Left hindlimb (tissue), 1 donor: ENCODE results near the gene AUNIP.

Experiments used
- DNase-seq: peaks from one replicate; pipeline ENCODE4 v3.0.0-alpha.2; 2018

Gene AUNIP

DNA sequence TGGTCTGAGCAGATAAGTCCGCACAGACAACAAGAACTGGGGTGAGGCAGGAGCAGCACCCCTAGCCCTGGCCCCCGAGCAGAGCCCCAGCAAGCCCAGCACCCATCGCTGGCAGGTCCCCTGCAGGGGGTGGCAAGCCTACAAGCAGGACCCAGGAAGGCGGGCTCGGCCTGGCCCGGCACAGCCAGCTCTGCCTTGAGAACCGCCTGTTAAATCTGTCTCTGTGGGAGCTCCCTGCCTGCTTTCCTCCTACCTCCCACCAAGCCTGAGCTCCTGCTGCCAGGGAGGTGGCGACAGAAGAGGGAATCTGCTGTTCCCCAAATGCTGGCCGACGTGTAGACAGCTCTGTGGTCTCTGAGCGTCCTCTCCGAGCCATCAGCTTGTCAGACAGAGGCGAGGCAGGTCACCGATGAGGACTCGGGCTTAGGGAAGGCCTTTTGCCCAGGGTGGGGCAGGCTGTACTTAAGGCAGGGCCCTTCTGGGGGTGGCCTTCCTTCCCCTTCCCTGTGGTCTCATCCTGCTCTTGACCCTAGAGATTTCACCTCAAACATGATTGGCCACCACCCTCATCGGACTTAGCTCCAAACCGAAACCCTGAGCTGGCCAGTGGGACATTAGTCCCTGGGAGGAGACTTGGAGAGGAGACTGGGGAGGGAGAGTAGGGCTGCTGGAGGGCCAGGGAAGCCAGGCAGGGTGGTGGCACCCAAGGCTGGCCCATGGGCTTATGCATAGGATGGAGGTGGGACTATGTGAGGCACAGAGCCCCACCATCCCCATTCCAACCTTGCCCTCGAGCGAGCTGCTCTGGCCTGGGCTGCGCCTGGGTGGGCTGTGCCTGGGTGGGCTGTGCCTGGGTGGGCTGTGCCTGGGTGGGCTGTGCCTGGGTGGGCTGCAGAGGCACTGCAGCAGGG, 51.5 kb downstream of the AUNIP start:
- DNase-seq: peak; percentile 23

DNA sequence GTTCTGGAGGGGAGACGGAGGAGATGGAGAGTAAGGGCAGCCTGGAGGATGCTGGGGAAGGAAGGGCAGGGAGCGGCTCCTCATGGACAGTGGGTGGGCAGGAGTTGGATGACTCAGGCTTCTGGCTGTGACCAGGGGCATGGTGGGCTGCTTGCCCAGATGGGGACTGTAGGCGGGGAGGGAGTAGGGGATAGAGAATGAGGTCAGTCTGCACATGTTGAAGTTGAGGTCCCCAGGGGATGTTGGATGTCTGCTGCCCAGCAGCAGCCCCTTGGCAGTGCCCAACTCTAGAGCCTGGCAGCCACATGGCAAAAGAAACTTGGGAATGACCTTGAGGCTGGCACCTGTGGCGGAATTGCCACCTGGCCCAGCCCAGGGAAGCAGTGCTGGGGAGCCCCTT, 52.8 kb downstream of the AUNIP start:
- DNase-seq: peak; percentile 65

DNA sequence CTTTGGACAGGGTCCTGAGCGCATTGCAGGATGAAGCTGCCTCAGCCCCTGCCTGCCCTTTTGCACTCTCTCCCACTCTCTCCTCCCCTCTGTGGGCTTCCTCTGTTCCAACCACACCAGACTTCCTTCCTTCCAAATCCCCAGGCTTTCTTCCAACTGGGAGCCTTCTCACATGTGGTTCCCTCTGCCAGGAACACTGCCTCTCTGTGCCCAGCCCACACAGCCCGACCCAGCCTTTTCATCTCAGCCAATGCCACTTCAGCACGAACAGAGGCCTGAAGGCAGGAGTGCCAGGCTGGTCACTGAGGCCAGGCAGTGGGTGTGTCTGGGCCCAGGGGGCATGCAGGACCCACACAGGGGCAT, 53.4 kb downstream of the AUNIP start:
- peak; percentile 74 for DNase-seq

GRCh38 chr1:25804964-25805862, 54.0 kb downstream of the AUNIP start:
- peak; percentile 13 for DNase-seq

DNA sequence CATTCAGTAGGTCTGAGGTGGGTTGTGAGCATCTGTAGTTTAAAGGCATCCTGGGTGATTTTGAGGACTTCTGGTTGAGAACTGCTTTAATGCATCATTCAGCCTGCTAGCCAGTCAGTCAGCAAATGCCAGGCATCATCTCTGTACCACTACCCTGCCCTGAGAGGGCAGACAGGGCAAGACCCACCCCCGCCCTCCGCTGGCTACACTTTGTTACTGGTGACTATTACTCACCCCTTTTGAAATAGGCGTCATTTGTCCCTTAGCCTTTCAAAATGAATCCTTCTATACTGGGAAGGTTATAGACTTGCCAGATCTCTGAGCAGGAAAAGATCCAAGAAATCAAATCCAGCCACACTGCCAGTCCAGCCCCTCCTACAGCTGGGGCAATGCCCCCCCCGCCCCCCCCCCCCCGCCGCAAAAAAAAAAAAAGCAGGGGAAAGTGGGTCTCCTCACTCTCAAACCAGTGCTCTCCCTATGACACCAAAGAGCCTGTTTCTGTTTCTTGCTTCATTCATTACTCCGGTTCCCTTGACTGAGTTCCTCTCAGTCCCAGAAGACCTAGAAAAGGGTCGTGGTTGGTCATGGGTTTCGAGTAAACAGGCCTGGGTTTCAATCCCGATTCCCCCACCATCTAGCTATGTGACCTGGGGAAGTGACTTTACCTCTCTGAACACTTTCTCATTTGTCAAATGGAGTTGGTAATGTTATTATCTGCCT, 54.9 kb downstream of the AUNIP start:
- DNase-seq: peak; percentile 20

DNA sequence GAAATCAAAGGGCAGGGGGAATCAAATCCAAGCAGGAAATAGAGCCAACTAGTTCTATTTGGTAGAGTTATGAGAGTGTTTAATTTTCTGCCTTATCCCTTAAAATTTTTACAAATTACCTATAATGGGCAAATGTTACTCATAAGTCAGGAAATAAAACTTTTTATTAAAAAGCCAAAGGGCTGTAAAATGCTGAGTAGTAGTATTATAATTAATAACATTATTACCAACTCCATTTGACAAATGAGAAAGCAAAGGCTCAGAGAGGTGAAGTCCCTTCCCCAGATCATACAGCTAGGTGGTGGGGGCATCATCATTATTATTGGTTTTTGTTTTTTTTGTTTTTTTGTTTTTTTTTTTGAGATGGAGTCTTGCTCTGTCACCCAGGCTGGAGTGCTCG, 55.9 kb downstream of the AUNIP start:
- DNase-seq: no peak

DNA sequence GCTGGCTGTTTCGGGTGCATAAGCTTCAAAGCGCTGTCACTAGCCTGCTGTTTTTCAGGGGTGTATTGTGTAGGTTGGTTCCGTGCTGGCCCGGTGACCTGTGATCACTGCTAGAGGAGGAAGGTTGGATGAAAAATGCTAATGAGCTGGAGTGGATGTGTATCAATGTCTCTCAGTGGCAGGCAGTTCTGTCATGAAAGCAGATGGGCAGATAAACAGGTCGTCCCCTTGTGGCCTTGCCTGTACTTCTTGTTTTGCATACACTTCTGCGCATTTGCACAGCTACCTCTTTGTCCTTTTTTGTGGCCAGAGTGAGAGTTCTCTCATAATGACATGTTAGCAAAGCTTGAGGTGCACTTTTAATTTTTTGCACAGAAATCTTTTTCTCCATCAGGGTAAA, 56.3 kb downstream of the AUNIP start:
- no peak for DNase-seq

- no peak for DNase-seq
Observed at GRCh38 chr1:25800703-25801377, 58.4 kb downstream of the AUNIP start.

DNA sequence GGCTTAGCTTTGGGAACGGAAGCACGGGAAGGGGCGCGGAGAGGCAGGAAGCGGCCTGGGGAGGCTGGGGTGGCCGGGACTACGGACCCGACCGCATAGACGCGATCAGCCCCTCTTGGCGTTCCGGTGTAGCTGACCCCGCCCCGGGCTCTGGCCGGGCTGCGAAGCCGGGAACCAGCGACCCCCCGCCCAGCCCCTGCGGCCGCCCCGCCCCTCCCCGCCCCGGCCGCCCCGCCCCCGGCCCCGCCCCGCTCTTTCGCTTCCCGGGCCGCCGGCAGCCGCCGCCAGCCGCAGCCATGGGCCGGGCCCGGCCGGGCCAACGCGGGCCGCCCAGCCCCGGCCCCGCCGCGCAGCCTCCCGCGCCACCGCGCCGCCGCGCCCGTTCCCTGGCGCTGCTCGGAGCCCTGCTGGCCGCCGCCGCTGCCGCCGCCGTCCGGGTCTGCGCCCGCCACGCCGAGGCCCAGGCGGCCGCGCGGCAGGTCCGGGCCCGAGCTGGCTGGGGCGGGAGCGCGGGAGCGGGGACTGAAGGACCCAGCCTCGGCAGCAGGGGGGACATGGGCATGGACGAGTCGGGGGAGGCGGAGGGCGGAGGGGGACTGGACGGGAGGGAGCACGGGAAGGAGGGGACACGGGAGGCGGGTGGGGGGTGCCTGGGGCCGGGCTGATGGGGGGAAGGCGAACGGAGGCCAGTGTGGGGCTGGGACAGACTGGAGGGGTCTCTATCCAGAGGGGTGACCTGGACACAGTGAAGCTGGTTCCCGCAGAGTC, 59.1 kb downstream of the AUNIP start, which contains the start of gene SELENON:
TSS of gene SELENON (plus strand) at position 259 of the 768 bp plus-strand sequence. CDS start at position 297, 38 bp downstream.
- peak; percentile 88 for DNase-seq

GRCh38 chr1:25799352-25799934, 59.8 kb downstream of the AUNIP start:
- DNase-seq: no peak

DNA sequence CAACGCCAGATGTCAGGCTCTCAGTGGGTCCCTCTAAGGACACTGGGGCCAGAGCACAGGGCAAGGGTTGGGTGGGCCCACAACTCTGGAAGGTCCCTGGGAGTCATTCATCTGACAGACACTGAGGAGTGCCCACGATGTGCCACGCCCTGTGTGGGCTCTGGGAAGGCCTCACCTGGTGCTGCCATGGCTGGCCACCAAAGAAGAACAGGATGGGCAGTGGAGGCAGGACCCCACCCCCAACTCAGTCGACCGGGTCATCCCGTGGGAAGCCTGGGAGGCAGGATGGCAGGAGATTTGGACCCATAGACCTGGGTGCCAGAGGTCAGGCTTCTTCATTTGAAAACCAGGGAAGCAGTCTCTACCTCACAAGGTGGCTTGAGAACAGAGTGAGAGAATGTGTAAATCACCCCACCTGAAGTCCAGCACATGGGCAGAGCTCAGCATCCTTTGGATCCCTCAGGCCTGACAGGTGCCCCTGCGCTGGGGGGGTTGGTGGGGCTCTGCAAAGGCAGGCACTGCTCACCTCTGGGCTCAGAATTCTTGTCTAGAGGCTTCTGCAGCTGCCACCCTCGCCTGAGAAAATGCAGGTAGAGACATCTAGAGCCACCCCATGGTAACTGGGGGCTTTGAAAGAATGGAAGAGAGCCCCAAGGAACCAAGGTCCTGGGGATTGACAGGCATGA, 60.4 kb downstream of the AUNIP start:
- no peak for DNase-seq

- DNase-seq: no peak
Observed at GRCh38 chr1:25797939-25798338, 61.3 kb downstream of the AUNIP start.

DNA sequence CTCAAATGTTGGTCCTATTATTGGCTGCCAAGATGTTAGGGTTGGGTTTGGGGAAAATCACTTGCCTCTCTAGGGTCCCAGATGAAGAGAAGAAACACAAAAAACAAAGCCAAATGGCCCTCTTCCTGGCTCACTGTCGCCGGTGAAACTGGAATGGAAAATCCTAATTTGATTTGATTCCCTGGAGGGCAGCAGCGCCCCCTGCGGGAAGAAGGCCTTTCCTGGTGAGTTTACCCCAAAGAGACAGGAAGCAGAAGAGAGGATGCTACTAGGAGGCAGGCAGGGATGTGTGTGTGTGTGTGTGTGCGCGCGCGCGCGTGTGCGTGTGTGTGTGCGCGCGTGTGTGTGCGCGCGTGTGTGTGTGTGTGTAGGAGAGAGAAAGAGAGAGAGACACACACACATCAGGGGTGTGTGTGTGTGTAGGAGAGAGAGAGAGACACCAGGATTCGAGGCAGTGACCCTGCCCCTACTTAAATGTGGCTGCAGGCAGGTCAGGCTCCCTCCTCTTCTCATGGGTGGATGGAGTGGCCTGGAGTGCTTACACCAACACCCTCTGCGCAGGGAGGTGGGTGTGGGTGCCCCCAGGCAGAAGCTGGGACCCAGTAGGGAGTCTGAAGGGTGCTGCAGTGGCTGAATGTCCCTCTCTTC, 62.3 kb downstream of the AUNIP start:
- DNase-seq: no peak

GRCh38 chr1:25795946-25796810, 63.1 kb downstream of the AUNIP start:
- no peak for DNase-seq

- DNase-seq: no peak
Observed at GRCh38 chr1:25795211-25795610, 64.0 kb downstream of the AUNIP start.

GRCh38 chr1:25794325-25794724, 64.9 kb downstream of the AUNIP start:
- no peak for DNase-seq

GRCh38 chr1:25793585-25794170, 65.6 kb downstream of the AUNIP start:
- no peak for DNase-seq

DNA sequence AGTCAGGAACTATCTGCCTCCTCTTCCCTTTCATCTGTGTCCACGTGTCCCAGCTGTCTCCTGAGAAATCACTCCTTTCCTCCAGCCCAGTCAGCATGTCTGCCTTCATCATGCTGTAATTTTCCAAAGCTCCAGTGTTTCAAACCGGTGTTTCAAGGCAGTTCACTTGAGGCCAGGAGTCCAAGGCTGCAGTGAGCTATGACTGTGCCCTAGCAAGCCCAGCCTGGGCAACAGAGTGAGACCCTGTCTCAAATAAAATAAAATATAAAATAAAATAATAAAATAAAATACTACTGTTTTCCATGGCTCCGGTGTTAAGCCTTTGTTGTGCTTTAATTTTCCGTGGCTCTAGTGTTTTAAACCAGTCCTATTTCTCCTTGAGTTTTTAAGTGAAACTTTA, 67.1 kb downstream of the AUNIP start:
- no peak for DNase-seq

- no peak for DNase-seq
Observed at GRCh38 chr1:25790472-25790871, 68.8 kb downstream of the AUNIP start.
